WTC11 (cell line): Measurements from ENCODE around the gene ST8SIA3. TPM values are rescaled to one million over a fixed set of nuclear protein-coding genes. Genes with fewer than 3 reads are reported as not detected.
A peak's percentile ranks its signal among the peaks of the same experiment; 100 is the strongest.

Source experiments
- ATAC-seq: fragments of 200-7000 bp; cut with Tn5 transposase; 2 replicates; pipeline ENCODE4 v1.10.0; 2021; ENCODE audit warnings: mild to moderate bottlenecking, moderate library complexity
- CTCF ChIA-PET: fragments of 300-600 bp; sonication (Branson Sonifier 250); formaldehyde crosslinking; loops from one replicate; lab custom pipeline; 2021; ENCODE audit warnings: antibody characterized with exemption; lab: Charles Lee
- POLR2A ChIA-PET: fragments of 350-600 bp; sonication (Branson Sonifier 250); formaldehyde crosslinking; loops from one replicate; lab custom pipeline; 2021; ENCODE audit warnings: antibody characterized with exemption; lab: Charles Lee
- DNase-seq: peaks from one replicate; pipeline ENCODE4 v3.0.0; 2021; ENCODE audit warnings: low spot score
- H3K27ac Mint-ChIP-seq: 2 replicates; pipeline ENCODE4 v1.8.0; 2021; ENCODE audit warnings: mixed read lengths
- H3K27me3 Mint-ChIP-seq: 2 replicates; pipeline ENCODE4 v1.8.0; 2021; ENCODE audit warnings: low read depth, mild to moderate bottlenecking, moderate library complexity, mixed read lengths
- H3K36me3 Mint-ChIP-seq: 2 replicates; pipeline ENCODE4 v1.8.0; 2021; ENCODE audit warnings: mixed read lengths
- H3K4me1 Mint-ChIP-seq: 2 replicates; pipeline ENCODE4 v1.8.0; 2022; ENCODE audit warnings: mixed read lengths
- H3K4me3 Mint-ChIP-seq: 2 replicates; pipeline ENCODE4 v1.8.0; 2021; ENCODE audit warnings: mild to moderate bottlenecking, moderate library complexity, mixed read lengths
- H3K9me3 Mint-ChIP-seq: 2 replicates; pipeline ENCODE4 v1.8.0; 2021; ENCODE audit warnings: mixed read lengths
- ATF2 ChIP-seq: sonication (generic); formaldehyde crosslinking; IDR thresholded peaks from 2 replicates; pipeline ENCODE4 v1.8.1; 2022; ENCODE audit warnings: low read depth, missing genetic modification reagents, borderline replicate concordance
- E2F1 ChIP-seq: sonication (generic); formaldehyde crosslinking; IDR thresholded peaks from 2 replicates; pipeline ENCODE4 v1.8.0; 2022; ENCODE audit warnings: mild to moderate bottlenecking, missing genetic modification reagents
- E2F5 ChIP-seq: sonication (generic); formaldehyde crosslinking; IDR thresholded peaks from 2 replicates; pipeline ENCODE4 v1.8.1; 2022; ENCODE audit warnings: mild to moderate bottlenecking, moderate library complexity, missing genetic modification reagents
- ELF4 ChIP-seq: sonication (generic); formaldehyde crosslinking; IDR thresholded peaks from 2 replicates; pipeline ENCODE4 v1.8.1; 2022; ENCODE audit warnings: low read depth, mild to moderate bottlenecking, moderate library complexity, missing genetic modification reagents
- FOXP4 ChIP-seq: sonication (generic); formaldehyde crosslinking; IDR thresholded peaks from 2 replicates; pipeline ENCODE4 v1.8.0; 2022; ENCODE audit warnings: mild to moderate bottlenecking, missing genetic modification reagents
- GABPB1 ChIP-seq: sonication (generic); formaldehyde crosslinking; IDR thresholded peaks from 2 replicates; pipeline ENCODE4 v1.8.1; 2023; ENCODE audit warnings: mild to moderate bottlenecking, missing genetic modification reagents
- GTF2I ChIP-seq: fragments of 250-450 bp; sonication (Bioruptor Pico); conservative IDR thresholded peaks from 2 replicates; pipeline ENCODE4 v1.4.0; 2021; ENCODE audit warnings: mild to moderate bottlenecking
- KAT7 ChIP-seq: sonication (generic); formaldehyde crosslinking; IDR thresholded peaks from 2 replicates; pipeline ENCODE4 v1.8.1; 2023; ENCODE audit warnings: missing genetic modification reagents, mild to moderate bottlenecking, borderline replicate concordance
- MYBL2 ChIP-seq: sonication (generic); formaldehyde crosslinking; IDR thresholded peaks from 2 replicates; pipeline ENCODE4 v1.8.1; 2023; ENCODE audit warnings: mild to moderate bottlenecking, moderate library complexity, missing genetic modification reagents
- NFE2L1 ChIP-seq: sonication (generic); formaldehyde crosslinking; IDR thresholded peaks from 2 replicates; pipeline ENCODE4 v1.8.1; 2023; ENCODE audit warnings: missing genetic modification reagents
- RELA ChIP-seq: sonication (generic); formaldehyde crosslinking; IDR thresholded peaks from 2 replicates; pipeline ENCODE4 v1.8.1; 2022; ENCODE audit warnings: missing genetic modification reagents, mild to moderate bottlenecking, borderline replicate concordance
- RORB ChIP-seq: fragments of 250-450 bp; sonication (Bioruptor Pico); IDR thresholded peaks from 2 replicates; pipeline ENCODE4 v1.9.0; 2021; ENCODE audit warnings: mild to moderate bottlenecking
- SMAD3 ChIP-seq: sonication (generic); formaldehyde crosslinking; IDR thresholded peaks from 2 replicates; pipeline ENCODE4 v1.8.0; 2022; ENCODE audit warnings: missing genetic modification reagents, mild to moderate bottlenecking, borderline replicate concordance
- SOX15 ChIP-seq: fragments of 250-450 bp; sonication (Bioruptor Pico); IDR thresholded peaks from 2 replicates; pipeline ENCODE4 v1.9.0; 2021; ENCODE audit warnings: mild to moderate bottlenecking
- TEAD1 ChIP-seq: sonication (generic); formaldehyde crosslinking; IDR thresholded peaks from 2 replicates; pipeline ENCODE4 v1.8.0; 2022; ENCODE audit warnings: mild to moderate bottlenecking, missing genetic modification reagents
- USF2 ChIP-seq: sonication (generic); formaldehyde crosslinking; IDR thresholded peaks from 2 replicates; pipeline ENCODE4 v1.8.1; 2023; ENCODE audit warnings: mild to moderate bottlenecking, missing genetic modification reagents, moderate library complexity
- ZBTB21 ChIP-seq: sonication (generic); formaldehyde crosslinking; IDR thresholded peaks from 2 replicates; pipeline ENCODE4 v1.8.1; 2023; ENCODE audit warnings: mild to moderate bottlenecking, missing genetic modification reagents, borderline replicate concordance
- ZNF121 ChIP-seq: sonication (generic); formaldehyde crosslinking; IDR thresholded peaks from 2 replicates; pipeline ENCODE4 v1.8.0; 2023; ENCODE audit warnings: missing genetic modification reagents
- ZNF263 ChIP-seq: sonication (generic); formaldehyde crosslinking; IDR thresholded peaks from 2 replicates; pipeline ENCODE4 v1.8.1; 2022; ENCODE audit warnings: low read depth, mild to moderate bottlenecking, moderate library complexity, missing genetic modification reagents
- ZNF281 ChIP-seq: sonication (generic); formaldehyde crosslinking; IDR thresholded peaks from 2 replicates; pipeline ENCODE4 v1.8.0; 2023; ENCODE audit warnings: mild to moderate bottlenecking, missing genetic modification reagents
- ZNF396 ChIP-seq: fragments of 250-450 bp; sonication (Bioruptor Pico); IDR thresholded peaks from 2 replicates; pipeline ENCODE4 v1.8.0; 2021; ENCODE audit warnings: mild to moderate bottlenecking, moderate library complexity, borderline replicate concordance
- ZNF416 ChIP-seq: fragments of 250-450 bp; sonication (Bioruptor Pico); IDR thresholded peaks from 2 replicates; pipeline ENCODE4 v1.9.0; 2021; ENCODE audit warnings: mild to moderate bottlenecking, inconsistent platforms
- ZNF512 ChIP-seq: sonication (generic); formaldehyde crosslinking; IDR thresholded peaks from 2 replicates; pipeline ENCODE4 v1.8.1; 2022; ENCODE audit warnings: missing genetic modification reagents, borderline replicate concordance
- total RNA-seq: library from RNA; stranded (reverse); gene quantifications from 3 replicates; pipeline ENCODE4 v1.2.3, GENCODE V29; 2021

Gene ST8SIA3
- total RNA-seq, 1 experiment from 2014 or later, result 2.3 TPM

- TF ChIP-seq SMAD3 (CRISPR knock-in tag) (no peak; the same call in 1 of the 2 replicates), GABPB1 (CRISPR knock-in tag) (peak; percentile 34; the same call in 1 of the 2 replicates), MYBL2 (CRISPR knock-in tag) (peak; percentile 74), E2F1 (CRISPR knock-in tag) (peak; percentile 90; the same call in 1 of the 2 replicates), GTF2I (CRISPR knock-in tag) (no peak), ZNF416 (no peak), FOXP4 (CRISPR knock-in tag) (peak; percentile 98), USF2 (0 out of 2 replicates have a peak, but pooled peaks have one; percentile 45), ZNF121 (CRISPR knock-in tag) (no peak), KAT7 (CRISPR knock-in tag) (peak; percentile 56; the same call in 1 of the 2 replicates), ZNF512 (CRISPR knock-in tag) (0 out of 2 replicates have a peak, but pooled peaks have one; percentile 16), NFE2L1 (CRISPR knock-in tag) (peak; percentile 88; the same call in 1 of the 2 replicates), RELA (CRISPR knock-in tag) (peak; percentile 92), RORB (CRISPR knock-in tag) (no peak), ZBTB21 (0 out of 2 replicates have a peak, but pooled peaks have one; percentile 17), SOX15 (CRISPR knock-in tag) (no peak), ATF2 (CRISPR knock-in tag) (0 out of 2 replicates have a peak, but pooled peaks have one; percentile 29), ZNF396 (CRISPR knock-in tag) (no peak)
Measured at GRCh38 chr18:57353940-57354461, 1.6 kb downstream of the ST8SIA3 start (continued).

- Mint-ChIP-seq H3K4me3 (no peak overlapping the region), H3K4me1 (peaks cover 13% of the 10 kb centered on the region), H3K9me3 (no peaks in the 10 kb centered on the region), H3K27ac (no peak overlapping the region), H3K36me3 (no peaks in the 10 kb centered on the region), H3K27me3 (peaks cover 9% of the 10 kb centered on the region)
- ChIA-PET POLR2A (no interaction called here), CTCF (no interaction called here)
- no peak for DNase-seq
- ATAC-seq, result no peak
- TF ChIP-seq E2F1 (CRISPR knock-in tag) (no peak), ELF4 (no peak), E2F5 (no peak), ZNF263 (CRISPR knock-in tag) (no peak), TEAD1 (CRISPR knock-in tag) (no peak), KAT7 (CRISPR knock-in tag) (no peak), ZNF281 (CRISPR knock-in tag) (no peak), NFE2L1 (CRISPR knock-in tag) (no peak)
Measured at GRCh38 chr18:57359433-57359832, 7.1 kb downstream of the ST8SIA3 start.
